AG08396 (cell line): ENCODE results near the gene NUFIP2.
A peak's percentile ranks its signal among the peaks of the same experiment; 100 is the strongest.
"Not testable (repeated sequence)": the region's sequence is repeated elsewhere in the genome, so short reads cannot be mapped to it uniquely, and the experiment has no call there.

Experiments used
- DNase-seq: peaks from one replicate; pipeline ENCODE4 v3.0.0; 2012; ENCODE audit warnings: low spot score, mixed read lengths

The NUFIP2 gene

DNA sequence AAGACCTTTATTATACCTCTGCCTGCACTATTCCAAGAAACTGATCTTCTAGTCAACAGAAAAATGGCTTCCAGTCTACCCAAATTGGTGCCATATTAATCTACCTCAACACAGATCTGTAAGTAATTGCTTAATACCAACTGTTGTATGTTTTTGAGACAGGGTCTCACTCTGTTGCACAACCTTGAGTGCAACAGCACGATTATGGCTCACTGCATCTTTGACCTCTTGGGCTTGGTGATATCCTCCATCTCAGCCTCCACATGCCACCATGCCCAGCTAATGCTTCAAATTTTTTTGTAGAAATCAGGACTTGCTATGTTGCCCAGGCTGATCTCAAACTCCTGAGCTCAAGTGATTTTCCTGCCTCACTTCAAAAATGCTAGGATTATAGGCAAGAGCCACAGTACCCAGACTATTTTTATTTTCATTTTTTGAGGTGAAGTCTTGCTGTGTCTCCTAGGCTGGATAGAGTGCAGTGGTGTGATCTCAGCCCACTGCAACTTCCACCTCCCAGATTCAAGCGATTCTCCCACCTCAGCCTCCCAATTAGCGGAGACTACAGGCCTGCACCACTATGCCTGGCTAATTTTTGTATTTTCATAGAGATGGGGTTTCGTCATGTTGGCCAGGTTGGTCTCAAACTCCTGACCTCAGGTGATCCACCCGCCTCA lies 14.4 kb downstream of the NUFIP2 start:
- no peak for DNase-seq

DNA sequence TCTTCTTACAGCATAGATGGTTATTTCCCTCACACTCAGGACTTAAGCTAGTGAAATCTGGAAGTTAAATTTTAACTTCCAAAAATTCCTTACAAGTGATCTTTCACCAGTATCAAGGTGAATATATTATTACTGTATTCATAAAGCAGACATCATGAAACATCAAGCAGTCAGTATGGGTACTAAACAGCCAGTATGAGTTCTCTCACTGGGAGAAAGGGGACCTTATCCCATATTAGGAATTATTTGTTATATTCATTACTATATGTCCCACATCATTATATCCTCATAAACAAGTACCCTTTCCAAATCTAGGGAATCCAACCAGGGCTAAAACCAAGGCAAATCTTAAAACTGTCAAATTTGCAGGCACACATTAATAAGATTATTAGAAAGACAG lies 15.3 kb downstream of the NUFIP2 start:
- no peak for DNase-seq

DNA sequence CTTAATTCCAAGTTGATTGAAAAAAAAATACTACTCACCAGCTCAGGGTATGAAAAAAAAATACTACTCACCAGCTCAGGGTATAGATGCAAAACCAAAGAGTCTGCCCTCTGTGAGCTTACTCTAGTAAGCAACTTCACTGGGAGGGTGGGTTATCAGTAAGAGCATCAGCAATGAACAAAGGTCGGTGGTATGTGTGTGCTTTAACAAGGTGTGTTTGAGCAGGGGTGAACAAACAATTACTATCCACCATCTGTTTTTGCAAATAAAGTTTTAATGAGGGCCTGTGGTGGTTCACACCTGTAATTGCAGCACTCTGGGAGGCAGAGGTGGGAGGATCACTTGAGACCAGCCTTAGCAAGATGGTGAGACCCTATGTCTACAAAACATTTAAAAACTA lies 20.0 kb downstream of the NUFIP2 start:
- no peak for DNase-seq

DNA sequence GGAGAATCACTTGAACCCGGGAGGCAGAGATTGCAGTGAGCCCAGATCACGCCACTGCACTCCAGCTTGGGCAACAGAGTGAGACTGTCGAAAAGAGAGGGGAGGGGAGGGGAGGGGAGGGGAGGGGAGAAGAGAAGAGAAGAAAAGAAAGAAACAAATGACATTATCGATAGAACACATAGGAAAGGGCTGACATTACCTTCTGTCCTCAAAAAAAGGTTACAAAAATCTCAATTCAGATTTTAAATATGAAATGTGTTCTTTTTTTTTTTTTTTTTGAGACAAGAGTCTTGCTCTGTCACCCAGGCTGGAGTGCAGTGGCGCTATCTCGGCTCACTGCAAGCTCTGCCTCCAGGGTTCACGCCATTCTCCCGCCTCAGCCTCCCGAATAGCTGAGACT lies 22.0 kb downstream of the NUFIP2 start:
- DNase-seq, result not testable (repeated sequence)

DNA sequence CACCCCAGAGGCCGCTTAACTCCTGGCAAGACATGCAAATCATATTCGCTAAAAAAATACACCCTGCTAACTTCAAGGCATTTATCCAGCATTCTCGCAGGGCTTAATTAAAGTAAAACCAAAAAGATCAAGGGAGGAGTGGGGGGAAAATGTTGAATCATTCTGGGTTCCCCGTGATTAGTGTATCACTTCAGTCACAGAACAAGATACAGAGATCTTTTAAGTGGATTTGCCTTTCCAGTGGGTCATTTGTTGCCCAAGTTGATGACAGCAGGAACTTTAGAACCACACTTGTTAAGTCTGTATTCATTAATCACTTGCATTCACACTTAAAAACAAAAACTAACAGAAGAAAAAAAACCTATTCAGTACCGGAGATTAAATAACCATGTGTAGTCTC lies 30.0 kb downstream of the NUFIP2 start:
- DNase-seq, result no peak

DNA sequence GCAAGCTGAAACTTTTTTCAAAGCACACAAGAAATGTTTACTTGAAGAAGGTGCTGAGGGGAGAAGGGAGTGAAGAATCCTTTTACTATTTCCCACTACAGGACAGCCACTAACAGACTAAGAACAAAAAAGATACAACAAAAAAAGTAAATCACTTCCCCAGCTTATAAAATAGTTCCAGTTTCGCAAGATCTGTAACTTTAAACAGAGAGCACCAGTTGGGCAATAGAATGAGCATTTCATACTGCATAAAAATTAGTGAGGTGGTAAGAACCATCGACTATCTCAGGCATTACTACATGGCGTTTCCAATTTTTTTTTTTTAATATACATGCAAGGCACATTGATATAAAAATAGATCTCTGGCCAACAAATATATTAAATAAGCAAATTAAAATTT lies 36.2 kb downstream of the NUFIP2 start:
- no peak for DNase-seq

DNA sequence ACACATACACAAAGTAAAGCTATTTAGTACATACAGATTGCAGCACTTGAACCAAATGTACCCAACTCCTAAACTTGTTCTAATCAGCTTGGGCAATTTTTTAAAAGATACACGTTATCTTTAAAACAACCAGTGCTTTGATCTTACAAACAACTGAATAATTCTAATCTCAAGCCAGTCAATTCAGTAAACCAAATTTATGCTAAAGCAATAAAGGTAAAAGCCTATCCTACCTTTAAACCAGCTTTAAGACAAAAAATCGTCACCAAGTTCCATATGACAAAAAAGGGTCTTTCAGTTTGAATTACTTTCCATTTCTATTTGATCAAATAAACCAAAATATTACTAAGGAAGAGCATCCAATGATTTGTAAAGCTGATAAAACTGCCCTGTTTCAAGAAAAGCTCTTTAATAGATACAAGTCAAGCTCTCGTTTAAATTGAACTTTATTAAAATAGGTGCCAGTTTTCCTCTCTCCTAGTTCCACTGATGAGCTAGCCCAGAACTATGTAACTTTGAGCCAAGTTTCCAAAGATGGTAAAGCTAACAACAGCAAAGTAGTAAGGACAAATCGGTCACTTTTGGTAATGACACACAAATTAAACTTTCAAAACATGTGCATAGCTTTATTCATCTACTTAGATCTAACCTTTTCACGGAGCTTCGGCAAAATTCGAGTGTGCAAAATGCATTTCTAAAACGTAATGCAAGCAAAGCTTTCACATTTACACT lies 37.0 kb downstream of the NUFIP2 start:
- no peak for DNase-seq

DNA sequence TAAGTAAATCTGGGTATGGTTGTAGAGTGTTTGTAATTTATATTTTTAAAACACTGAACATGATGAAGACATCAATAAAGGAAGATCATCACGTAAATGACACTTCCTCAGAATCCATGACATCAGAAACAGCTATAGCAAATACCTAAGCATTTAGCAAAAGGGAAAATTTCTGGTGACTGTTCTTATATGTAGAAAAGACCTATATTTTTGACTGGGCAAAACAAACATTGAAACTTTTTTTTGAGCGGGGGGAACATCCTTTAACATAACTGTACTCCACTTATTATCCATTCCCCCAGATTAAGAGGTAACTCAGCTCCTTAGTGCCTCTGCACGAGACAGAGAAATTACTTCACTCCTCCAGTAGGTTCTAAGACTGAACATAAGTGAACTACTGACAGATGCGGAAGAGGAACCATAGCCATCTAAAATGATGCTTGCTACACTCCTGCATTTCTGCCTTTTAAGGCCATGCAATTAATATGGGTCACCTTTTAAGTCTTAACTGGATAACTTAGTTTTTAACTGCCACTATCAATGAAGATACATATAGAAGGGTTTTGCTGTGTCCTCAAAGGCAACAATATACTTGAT lies 37.9 kb downstream of the NUFIP2 start:
- no peak for DNase-seq

DNA sequence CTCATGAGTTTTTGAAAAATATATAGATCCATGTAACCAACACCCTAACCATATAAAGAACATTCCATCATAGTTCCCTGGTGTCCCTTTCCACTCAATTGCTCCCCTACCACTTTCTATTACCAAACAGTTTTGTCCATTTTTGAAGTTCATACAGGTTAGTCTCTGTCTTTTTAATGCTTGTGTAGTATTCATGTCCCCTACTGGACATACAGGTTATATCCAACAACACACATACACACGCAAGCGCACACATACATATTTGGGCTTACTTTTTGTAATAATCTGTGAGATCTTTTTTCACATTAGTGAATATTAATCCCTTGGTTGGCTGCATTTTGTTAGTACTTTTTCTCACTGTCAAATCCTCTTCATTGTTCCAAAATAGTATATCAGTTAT lies 40.9 kb downstream of the NUFIP2 start:
- DNase-seq, result no peak

DNA sequence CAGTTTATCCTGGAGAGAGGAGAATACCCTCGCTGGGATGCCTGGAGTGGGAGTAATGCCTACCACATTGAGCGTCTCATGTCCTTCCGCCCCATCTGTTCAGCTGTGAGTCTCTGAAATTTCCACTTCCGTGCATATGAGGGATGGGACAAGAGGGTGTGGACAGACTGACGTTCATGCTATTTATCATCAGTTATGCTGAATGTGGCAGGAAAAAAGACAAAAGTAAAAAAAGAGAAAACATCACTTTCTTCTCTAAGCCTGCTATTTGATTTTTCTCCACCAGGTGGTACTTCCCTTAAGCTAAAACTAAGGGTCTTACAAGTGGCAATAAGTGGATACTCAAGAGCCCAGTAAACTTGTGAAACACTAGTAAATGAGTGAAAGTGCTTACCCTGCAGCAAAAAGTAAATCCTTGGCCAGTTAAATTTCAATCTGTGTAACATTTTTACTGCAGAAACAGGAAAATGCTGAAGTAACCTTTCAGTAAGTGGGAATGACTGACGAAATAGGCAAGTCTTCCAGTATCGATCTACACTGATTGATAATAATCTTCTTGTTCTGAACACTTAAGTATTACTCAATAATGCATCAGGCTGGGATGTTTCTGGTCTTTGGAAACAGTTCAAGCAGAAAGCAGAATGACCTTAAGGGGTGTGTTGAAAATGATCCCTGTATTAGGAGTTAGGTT lies 41.7 kb downstream of the NUFIP2 start:
- no peak for DNase-seq

DNA sequence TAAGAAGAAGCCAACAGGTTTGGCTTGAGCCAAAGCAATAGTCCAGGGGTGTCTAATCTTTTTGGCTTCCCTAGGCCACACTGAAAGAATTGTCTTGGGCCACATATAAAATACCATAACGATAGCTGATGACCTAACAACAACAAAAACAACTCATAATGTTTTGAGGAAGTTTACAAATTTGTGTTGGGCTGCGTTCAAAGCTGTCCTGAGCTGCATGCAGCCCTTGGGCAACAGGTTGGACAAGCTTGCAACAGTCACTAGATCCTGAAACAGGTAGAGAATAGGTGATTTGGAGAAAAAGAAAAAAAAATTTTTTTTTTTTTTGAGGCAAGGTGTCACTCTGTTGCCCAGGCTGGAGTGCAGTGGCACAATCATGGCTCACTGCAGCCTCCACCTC lies 42.8 kb downstream of the NUFIP2 start:
- no peak for DNase-seq

DNA sequence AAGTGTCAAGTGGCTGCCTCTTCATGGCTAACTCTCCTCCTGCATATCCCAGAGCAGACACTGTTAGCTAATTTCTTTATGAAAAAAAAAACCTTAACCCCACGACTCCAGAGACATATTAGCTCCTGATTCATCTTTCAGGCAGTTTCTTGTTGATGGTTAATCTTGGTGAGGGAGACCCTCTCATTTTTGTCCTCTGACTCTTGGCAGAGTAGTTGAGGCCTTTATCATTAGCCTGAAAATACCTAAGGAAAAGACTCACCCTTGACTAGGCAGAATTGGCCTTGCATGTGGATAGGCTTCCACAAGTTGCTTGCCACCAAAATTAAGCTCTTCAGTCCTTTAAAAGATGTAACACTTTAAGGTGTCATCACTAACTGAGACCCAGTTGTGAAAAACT lies 43.3 kb downstream of the NUFIP2 start:
- DNase-seq, result peak; percentile 41

DNA sequence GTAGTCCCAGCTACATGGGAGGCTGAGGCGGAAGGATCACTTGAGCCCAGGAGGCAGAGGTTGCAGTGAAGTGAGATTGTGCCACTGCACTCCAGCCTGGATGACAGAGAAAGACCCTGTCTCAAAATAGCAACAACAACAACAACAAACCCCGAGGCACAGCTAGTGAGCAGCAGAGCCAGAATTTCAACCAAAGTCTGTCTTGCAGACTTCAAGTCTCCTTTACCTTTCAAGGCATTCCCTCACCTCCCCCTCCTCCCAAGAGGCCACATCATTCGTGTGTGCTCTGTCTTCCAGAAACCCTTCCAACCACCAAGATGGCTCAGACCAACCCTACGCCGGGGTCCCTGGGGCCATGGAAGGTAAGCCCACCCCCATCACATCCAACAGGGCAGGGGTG lies 45.1 kb downstream of the NUFIP2 start:
- no peak for DNase-seq

DNA sequence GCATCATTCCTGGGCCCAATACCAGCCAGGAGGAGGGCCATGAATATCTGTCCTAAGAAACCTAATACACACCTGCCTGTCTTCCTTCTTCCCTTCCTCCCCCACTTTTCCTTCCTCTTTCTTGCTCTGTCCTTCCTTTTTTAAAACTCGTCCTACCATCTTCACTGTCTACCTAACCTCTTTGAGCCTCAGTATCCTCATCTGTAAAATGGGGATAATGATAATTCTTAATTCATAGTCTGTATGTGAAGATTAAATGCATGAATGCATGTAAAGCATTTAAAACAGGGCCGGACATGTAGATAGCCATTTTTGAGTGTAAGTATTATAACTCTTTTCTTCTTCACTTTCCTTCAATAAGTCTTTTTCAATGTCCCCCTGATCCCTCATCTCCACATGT lies 46.7 kb downstream of the NUFIP2 start:
- no peak for DNase-seq

DNA sequence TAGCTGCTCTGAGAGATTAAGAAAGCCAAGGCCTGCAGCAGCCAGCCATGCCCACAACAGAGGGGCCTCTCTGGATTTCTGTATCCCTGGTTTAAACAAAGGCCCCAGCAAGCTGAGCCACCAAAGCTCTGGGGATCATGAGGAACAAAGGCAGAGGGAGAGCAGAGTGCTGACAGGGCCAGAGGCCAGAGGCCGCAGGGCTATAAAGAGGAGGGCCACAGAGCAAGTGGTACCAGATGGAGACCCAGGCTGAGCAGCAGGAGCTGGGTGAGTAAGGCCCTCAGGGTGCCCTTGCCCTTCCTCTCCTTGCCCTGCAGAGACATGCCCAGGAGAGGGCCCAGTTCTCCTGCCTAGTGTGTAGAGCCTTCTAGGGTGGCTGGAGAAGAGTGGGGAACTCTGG lies 47.3 kb downstream of the NUFIP2 start, which contains the start of gene CRYBA1:
Gene CRYBA1 (plus strand): TSS at position 232 of the 400 bp plus-strand sequence. CDS start 5 bp downstream, at position 237.
- no peak for DNase-seq

DNA sequence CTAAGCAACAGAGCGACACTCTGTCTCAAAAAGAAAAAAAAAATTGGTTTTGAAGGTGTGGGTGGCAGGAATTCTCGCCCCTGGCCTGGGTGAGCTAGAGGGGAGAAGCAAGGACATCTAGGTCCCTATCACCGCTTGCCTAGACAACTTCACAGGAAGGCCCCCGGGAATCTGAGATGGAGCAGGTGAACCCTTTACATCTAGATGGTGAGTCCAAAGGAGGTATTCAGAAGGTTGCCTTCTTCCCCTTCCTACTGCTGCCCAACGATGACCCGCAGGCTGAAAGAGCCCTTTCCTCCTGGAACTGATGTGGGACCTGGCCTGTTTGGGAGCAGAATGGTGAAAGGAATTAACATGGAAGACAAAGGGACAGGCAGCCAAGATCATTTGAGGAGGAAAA lies 48.5 kb downstream of the NUFIP2 start:
- DNase-seq, result no peak

DNA sequence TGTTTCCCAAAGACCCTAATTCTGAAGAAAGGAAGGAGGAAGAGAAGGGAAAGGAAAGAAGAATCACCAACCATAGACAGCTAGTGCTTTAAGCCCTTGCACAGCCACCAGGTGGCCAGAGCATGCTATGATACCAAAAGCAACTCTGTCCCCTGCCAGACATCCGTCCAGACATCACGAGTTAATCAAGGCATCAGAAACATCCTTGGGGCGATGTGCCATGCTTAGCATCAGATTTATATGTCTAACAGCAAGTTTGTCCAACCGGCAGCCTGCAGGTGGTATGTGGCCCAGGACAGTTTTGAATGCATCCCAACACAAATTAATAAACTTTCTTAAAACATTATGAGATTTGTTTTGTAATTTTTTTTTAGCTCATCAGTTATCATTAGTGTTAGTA lies 50.2 kb downstream of the NUFIP2 start:
- no peak for DNase-seq

DNA sequence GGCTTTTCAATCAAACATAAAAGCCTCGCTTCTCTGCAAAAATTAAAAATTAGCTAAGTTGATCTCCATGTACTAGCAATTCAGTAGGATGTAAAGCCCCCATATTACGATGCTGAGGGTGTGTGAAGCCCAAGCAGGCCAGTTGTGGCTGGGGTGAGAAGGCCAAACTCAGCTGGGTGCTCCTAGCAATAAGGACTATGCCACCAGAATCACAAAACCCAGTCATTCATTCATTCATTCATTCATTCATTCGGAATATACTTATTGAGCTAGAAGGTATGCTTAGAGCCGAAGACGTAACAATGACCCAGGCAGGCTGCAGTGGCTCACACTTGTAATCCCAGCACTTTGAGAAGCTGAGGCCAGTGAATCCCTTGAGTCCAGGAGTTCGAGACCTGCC lies 51.2 kb downstream of the NUFIP2 start:
- no peak for DNase-seq

DNA sequence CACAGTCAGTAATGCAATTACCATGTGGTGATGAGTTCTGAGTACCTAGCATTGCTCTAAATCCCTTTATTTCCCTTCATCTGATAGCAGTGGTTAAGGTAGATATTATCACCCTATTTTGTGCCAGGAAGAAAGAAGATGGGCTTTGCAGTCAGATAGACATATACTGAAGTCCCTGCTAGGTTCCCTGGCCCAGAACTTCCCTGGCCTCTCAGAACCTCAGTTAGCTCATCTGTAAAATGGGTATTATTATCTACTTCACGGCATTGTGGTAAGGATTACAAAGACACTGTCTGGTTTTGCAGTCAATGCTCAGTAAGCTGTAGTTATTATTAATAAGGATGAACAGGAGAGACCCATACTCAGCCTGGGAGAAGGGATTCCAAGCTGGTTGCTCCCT lies 51.9 kb downstream of the NUFIP2 start:
- no peak for DNase-seq

DNA sequence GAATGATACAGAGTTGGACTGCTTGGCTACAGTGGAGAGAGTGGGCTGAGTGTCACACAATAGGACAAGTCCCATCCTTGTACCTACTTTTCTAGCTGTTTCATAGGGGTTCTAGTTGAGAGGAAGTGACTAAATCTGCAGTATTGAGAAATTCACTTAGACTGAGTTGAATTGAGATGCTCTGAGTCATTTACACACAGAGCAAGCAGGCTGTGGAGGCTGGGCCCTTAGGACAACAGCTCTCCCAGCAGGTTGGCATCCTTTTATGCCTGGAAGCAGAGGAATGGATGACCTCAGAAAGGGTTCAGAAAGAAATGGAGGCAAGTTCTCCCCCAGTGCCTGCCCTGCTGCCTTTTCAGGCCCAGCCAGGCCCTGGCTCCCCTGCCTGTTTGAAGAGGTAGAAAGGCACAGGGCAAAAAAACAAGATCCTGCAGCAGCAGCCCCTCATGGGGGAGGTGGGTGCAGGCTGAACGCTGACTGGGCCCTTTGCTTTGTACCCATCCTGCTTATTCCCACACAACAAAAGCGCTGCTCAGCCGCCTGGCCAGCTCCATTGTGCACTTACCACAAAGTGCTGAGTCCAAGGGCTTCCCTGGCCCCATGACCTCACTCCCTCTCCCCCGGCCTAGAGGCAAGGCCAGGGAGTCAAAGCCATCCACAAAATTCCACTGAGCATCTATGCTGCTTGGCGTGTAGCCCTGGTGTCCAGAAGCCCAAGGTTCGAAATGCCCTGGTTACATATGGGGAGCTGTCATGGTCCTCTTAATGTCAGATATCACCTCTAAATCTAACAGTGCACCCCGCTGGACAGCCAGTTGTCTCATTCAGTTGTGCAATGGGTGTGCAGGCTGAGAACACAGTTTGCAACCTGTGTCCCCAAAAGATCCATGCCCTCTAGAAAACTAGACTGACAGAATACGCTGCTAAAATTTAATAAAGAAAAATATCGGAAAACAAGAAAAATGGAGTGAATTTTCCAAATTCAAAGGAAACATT lies 52.7 kb downstream of the NUFIP2 start:
- peak; percentile 86 for DNase-seq

DNA sequence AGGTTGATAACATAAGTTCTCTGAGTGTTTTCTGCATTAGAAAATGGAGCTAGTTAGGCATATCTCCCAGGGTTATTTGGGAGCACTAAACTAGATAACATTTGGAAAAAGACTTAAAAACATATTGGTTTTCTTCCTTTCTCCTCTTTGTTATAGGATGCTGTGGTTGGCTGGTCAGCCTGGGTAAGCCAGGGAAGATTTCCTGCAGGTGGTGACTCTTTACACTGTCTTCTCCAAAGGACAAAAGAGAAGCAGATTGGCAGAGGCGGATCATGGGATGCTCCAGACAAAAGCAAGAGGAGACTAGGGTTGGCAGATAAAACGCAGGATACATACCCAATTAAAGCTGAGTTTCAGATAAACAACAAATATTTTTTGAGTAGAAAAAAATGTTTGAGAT lies 53.5 kb downstream of the NUFIP2 start:
- no peak for DNase-seq
